Gastroesophageal sphincter (tissue), 4 donors: Measurements from ENCODE around the gene C13orf42. TPM values are rescaled to one million over a fixed set of nuclear protein-coding genes. Genes with fewer than 3 reads are reported as not detected.

ENCODE experiments used
- ATAC-seq: fragments of 150-250 bp; one replicate; pipeline ENCODE4 v1.9.1; 2016; ENCODE audit warnings: mild to moderate bottlenecking, moderate library complexity
- H3K27ac ChIP-seq, 4 donors: fragments of 200-600 bp; sonication (generic) in 3 of 4; 1 replicate in 3 of 4; 2 replicates in 1 of 4; pipeline ENCODE4 v1.5.1; 2016 to 2019
- H3K27me3 ChIP-seq: fragments of 200-600 bp; sonication (generic); one replicate; pipeline ENCODE4 v1.5.1; 2019
- H3K36me3 ChIP-seq, 2 donors: fragments of 200-600 bp; sonication (generic); one replicate each; pipeline ENCODE4 v1.5.1; 2019; ENCODE audit warnings: control low read depth in 1 of 2
- H3K4me1 ChIP-seq, 3 donors: fragments of 200-600 bp; sonication (generic); 1 replicate in 2 of 3; 2 replicates in 1 of 3; pipeline ENCODE4 v1.5.1; 2016 to 2019; ENCODE audit warnings: control low read depth in 2 of 3
- H3K4me3 ChIP-seq, 2 donors: fragments of 200-600 bp; sonication (generic); one replicate each; pipeline ENCODE4 v1.5.1; 2019; ENCODE audit warnings: mild to moderate bottlenecking in 1 of 2, moderate library complexity in 1 of 2
- H3K9me3 ChIP-seq, 3 donors: fragments of 200-600 bp; sonication (generic); one replicate each; pipeline ENCODE4 v1.5.1; 2017 to 2019; ENCODE audit warnings: control low read depth in 2 of 3
- EP300 ChIP-seq: sonication (generic); formaldehyde crosslinking; IDR thresholded peaks from one replicate; pipeline ENCODE4 v1.6.1; 2017; ENCODE audit warnings: antibody characterized with exemption, mild to moderate bottlenecking
- POLR2A ChIP-seq, 2 donors: fragments of 450-650 bp; IDR thresholded peaks; one replicate each; pipeline ENCODE4 v1.6.1; 2017; ENCODE audit warnings: antibody characterized with exemption in 2 of 2, mild to moderate bottlenecking in 2 of 2, moderate library complexity in 1 of 2
- POLR2AphosphoS5 ChIP-seq: sonication (generic); formaldehyde crosslinking; IDR thresholded peaks from one replicate; pipeline ENCODE4 v1.6.1; 2017; ENCODE audit warnings: antibody characterized with exemption
- WGBS, 2 donors: methylation state at CpG; one replicate each; pipeline ENCODE4 v1.1.5; 2018; ENCODE audit warnings: low coverage in 1 of 2; 5-methylcytosine and 5-hydroxymethylcytosine counted together
- total RNA-seq, 4 donors: library from RNA; depleted of rRNA; stranded (reverse); fragments of >200 nt; gene quantifications; one replicate each; pipeline ENCODE4 v1.1.0, GENCODE V29; 2016
- TF ChIP-seq, protein P1 (sequence below), 4 experiments: fragments of 200-600 bp in 2 of 4; fragments of 450-650 bp in 2 of 4; sonication (generic) in 1 of 4; IDR thresholded peaks; one replicate each; pipeline ENCODE4 v1.5.1; 2017 to 2019; ENCODE audit warnings: antibody characterized with exemption in 4 of 4, mild to moderate bottlenecking in 2 of 4, moderate library complexity in 2 of 4

Gene C13orf42
- total RNA-seq, 4 donors from 2014 or later = 0.46 TPM; not detected in 3

DNA sequence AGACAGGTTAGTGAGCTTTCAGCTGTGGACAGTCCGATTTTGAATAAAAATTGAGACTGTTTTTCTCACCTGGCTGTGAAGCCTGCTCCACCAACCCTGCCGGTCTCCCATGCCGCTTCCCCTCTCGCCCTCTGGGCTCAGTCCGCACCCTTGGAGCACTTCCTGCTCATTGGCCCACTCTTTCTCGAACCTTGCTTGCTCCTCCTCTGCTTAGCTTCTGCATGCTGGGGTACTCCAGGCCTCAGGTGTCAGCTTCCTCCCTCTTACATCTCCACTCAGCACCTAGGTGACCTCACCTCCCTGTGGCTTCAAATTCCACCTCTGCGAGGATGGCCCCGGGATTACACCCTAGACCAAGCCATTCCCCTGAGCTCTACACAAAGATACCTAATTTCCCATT lies 39.6 kb downstream of the C13orf42 start:
- H3K4me3 ChIP-seq = no peak overlapping the region
- no peaks in the 10 kb centered on the region for H3K36me3 ChIP-seq
- H3K27ac ChIP-seq = no peak overlapping the region
- no peaks in the 10 kb centered on the region for H3K9me3 ChIP-seq
- no peaks in the 10 kb centered on the region for H3K27me3 ChIP-seq
- 60 to 95% methylated on average over 5 to 8 of the region's 8 CpGs for WGBS, 2 donors
- ATAC-seq = no peak
- H3K4me1 ChIP-seq = no peaks in the 10 kb centered on the region
- TF ChIP-seq POLR2AphosphoS5 = no peak
- TF ChIP-seq, protein P1, sequence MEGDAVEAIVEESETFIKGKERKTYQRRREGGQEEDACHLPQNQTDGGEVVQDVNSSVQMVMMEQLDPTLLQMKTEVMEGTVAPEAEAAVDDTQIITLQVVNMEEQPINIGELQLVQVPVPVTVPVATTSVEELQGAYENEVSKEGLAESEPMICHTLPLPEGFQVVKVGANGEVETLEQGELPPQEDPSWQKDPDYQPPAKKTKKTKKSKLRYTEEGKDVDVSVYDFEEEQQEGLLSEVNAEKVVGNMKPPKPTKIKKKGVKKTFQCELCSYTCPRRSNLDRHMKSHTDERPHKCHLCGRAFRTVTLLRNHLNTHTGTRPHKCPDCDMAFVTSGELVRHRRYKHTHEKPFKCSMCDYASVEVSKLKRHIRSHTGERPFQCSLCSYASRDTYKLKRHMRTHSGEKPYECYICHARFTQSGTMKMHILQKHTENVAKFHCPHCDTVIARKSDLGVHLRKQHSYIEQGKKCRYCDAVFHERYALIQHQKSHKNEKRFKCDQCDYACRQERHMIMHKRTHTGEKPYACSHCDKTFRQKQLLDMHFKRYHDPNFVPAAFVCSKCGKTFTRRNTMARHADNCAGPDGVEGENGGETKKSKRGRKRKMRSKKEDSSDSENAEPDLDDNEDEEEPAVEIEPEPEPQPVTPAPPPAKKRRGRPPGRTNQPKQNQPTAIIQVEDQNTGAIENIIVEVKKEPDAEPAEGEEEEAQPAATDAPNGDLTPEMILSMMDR (IDR thresholded peaks at IDR 0.05) = no peak
- no peak for TF ChIP-seq EP300
- TF ChIP-seq POLR2A (IDR thresholded peaks at IDR 0.05) = no peak

DNA sequence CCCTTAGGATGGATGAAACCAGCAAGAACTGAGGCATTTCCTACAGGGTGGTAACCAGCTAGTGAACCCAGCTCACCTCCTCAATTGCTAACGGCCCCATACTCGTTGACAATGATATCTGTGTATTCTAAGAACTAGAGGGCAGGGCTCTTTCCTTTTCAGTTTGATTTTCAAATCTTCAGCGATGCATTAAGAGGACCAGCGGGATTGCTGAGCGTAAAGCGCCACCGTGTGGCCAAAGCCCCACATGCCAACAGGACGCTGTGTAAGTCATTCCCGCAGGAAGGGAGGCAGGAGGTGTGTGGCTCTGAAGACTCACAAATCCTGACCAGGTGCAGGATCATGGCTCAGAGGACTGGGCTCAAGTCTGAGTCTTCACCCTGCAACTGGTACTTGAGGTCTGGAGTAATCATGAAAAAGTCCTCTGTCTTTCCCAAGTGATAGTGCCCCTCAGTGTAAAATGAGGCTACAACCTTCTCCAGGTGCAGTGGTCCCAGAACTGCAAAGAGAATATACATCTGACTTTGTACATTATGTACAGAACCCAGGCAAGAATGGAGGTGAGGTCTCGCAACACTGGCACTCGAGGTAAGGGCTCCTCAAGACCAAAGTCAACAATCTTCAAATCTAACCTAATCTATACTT lies 40.9 kb downstream of the C13orf42 start:
- no peaks in the 10 kb centered on the region for H3K36me3 ChIP-seq
- H3K9me3 ChIP-seq = no peaks in the 10 kb centered on the region
- H3K4me1 ChIP-seq = peaks cover 0 to 7% (median 0%) of the 10 kb centered on the region in 3 donors
- no peak overlapping the region for H3K27ac ChIP-seq
- 0% methylated on average over 7 of the region's 11 CpGs for WGBS, 2 donors
- H3K4me3 ChIP-seq = no peak overlapping the region
- ATAC-seq = peak; percentile 71
- TF ChIP-seq POLR2A (IDR thresholded peaks at IDR 0.05) = no peak
- TF ChIP-seq, protein P1 (IDR thresholded peaks at IDR 0.05) = peak; percentile 87 to 94 (median 90)
- H3K27me3 ChIP-seq = peaks cover 3% of the 10 kb centered on the region

DNA sequence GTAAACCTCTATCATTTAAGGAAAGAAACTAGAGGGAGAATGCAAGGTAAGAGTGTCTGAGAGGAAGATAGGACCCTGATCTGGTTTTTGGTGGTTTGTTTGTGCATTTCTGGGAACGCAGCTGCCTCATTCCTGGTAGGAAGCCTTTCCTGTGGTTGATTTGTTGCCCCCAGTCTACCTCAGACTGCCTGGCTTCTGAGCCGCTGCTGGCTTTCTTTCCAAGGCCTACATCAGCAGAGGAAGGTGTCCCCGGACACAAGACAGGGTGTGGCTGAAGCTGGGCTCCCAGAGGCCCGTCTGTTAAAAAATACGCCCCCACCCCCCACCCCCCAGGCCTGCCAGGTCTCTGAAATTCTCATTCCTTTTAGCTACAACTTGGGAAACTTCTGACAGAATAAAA lies 42.6 kb downstream of the C13orf42 start:
- ATAC-seq = no peak
- Histone ChIP-seq H3K27ac (no peak overlapping the region), H3K36me3 (no peaks in the 10 kb centered on the region), H3K4me3 (no peak overlapping the region), H3K4me1 (peaks cover 0 to 7% (median 0%) of the 10 kb centered on the region in 3 donors), H3K27me3 (peaks cover 12% of the 10 kb centered on the region), H3K9me3 (no peaks in the 10 kb centered on the region)
- no peak for TF ChIP-seq POLR2A (IDR thresholded peaks at IDR 0.05)
- TF ChIP-seq, protein P1 (IDR thresholded peaks at IDR 0.05) = no peak
- 54% methylated on average over 4 of the region's 5 CpGs; no CpG with 5 or more reads in 1 of the 2 donors for WGBS, 2 donors

DNA sequence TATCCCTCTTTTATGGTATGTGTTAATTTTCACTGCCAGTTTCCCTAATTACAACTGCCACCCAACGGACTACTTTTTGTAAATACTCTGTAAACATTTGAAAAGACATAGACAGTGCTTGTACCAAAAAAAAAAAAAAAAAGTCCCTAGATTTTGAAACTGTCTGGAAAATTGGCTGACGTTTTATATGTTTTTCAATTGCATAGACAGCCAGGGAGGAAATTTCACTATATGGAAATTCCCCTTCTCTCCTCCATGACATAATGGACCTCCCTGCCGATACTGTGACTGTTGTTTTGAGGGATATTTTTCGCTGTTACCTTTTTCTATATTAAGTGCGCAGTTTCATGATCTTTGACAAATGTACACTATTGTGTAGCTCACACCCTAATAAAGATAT lies 43.4 kb downstream of the C13orf42 start:
- TF ChIP-seq EP300 (no peak), POLR2AphosphoS5 (no peak), POLR2A (IDR thresholded peaks at IDR 0.05) (no peak)
- TF ChIP-seq, protein P1 (IDR thresholded peaks at IDR 0.05) = no peak
- Histone ChIP-seq H3K36me3 (no peaks in the 10 kb centered on the region), H3K4me3 (no peak overlapping the region), H3K27me3 (peaks cover 13% of the 10 kb centered on the region), H3K27ac (no peak overlapping the region), H3K9me3 (no peaks in the 10 kb centered on the region), H3K4me1 (peaks cover 0 to 7% (median 0%) of the 10 kb centered on the region in 3 donors)
- ATAC-seq = no peak
- 73 to 86% methylated on average over 5 of the region's 5 CpGs for WGBS, 2 donors

DNA sequence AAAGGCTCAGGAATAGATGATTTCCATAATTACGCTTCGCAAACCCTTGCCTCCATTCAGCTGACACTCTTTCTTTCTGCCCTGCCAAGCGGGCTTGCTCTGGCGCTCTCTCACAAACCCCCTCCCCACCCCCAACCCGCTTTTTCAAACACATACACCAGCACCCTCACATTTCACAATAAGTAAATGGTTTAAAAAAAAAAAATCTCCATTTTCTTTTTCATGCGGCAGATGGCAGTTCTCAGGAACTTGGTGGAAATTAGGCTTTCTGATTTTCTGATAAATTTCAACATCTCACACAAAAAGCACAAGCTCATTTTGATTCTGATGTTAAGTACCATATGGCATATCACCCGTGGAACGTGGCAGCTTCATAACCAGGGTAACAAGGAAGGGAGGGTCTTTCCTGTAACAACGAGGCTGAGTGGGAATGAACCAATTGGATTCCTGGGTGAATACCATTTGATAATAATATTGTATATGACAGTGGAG lies 43.8 kb downstream of the C13orf42 start:
- TF ChIP-seq, protein P1 (IDR thresholded peaks at IDR 0.05) = no peak
- no peak for TF ChIP-seq POLR2A (IDR thresholded peaks at IDR 0.05)
- TF ChIP-seq EP300 = no peak
- no peak for TF ChIP-seq POLR2AphosphoS5
- Histone ChIP-seq H3K27ac (no peak overlapping the region), H3K27me3 (peaks cover 13% of the 10 kb centered on the region), H3K4me1 (peaks cover 0 to 7% (median 0%) of the 10 kb centered on the region in 3 donors), H3K9me3 (no peaks in the 10 kb centered on the region), H3K36me3 (no peaks in the 10 kb centered on the region), H3K4me3 (no peak overlapping the region)
- 56 to 87% methylated on average over 3 to 9 of the region's 9 CpGs for WGBS, 2 donors
- no peak for ATAC-seq
